Upper lobe of left lung (tissue), 6 donors: ENCODE results near the gene SEMA6A. TPM values are rescaled to one million over a fixed set of nuclear protein-coding genes. Genes with fewer than 3 reads are reported as not detected.

Source experiments
- ATAC-seq, 2 donors: fragments of 200-7000 bp; cut with Tn5 transposase; one replicate each; pipeline ENCODE4 v1.9.1; 2022; ENCODE audit warnings: mild to moderate bottlenecking in 2 of 2, moderate library complexity in 2 of 2; ENCODE audit not compliant: low FRiP score in 2 of 2
- DNase-seq, 2 donors: peaks; one replicate each; pipeline ENCODE4 v3.0.0-alpha.2; 2019 to 2020
- H3K27ac ChIP-seq, 4 donors: fragments of 200-600 bp; sonication (generic); one replicate each; pipeline ENCODE4 v1.5.1; 2016 to 2019
- H3K27me3 ChIP-seq, 4 donors: fragments of 200-600 bp; sonication (generic); one replicate each; pipeline ENCODE4 v1.5.1; 2017 to 2019
- H3K36me3 ChIP-seq, 4 donors: fragments of 200-600 bp; sonication (generic); one replicate each; pipeline ENCODE4 v1.5.1; 2016 to 2019
- H3K4me1 ChIP-seq, 4 donors: fragments of 200-600 bp; sonication (generic); one replicate each; pipeline ENCODE4 v1.5.1; 2018 to 2019
- H3K4me3 ChIP-seq, 4 donors: fragments of 200-600 bp; sonication (generic); one replicate each; pipeline ENCODE4 v1.5.1; 2017 to 2019; ENCODE audit warnings: mild to moderate bottlenecking in 2 of 4, moderate library complexity in 1 of 4
- H3K9me3 ChIP-seq, 4 donors: fragments of 200-600 bp; sonication (generic); one replicate each; pipeline ENCODE4 v1.5.1; 2018 to 2019
- CTCF ChIP-seq, 6 experiments: fragments of 450-650 bp in 4 of 6; fragments of 200-600 bp in 2 of 6; sonication (generic) in 2 of 6; IDR thresholded peaks; one replicate each; pipeline ENCODE4 v1.5.1; 2016 to 2019; ENCODE audit warnings: antibody characterized with exemption in 6 of 6
- EP300 ChIP-seq, 4 donors: sonication (generic); formaldehyde crosslinking; IDR thresholded peaks; one replicate each; pipeline ENCODE4 v1.5.1; 2017; ENCODE audit warnings: antibody characterized with exemption in 4 of 4, control low read depth in 2 of 4
- POLR2A ChIP-seq, 4 donors: fragments of 450-650 bp; IDR thresholded peaks; one replicate each; pipeline ENCODE4 v1.5.1; 2016 to 2017; ENCODE audit warnings: antibody characterized with exemption in 4 of 4, mild to moderate bottlenecking in 2 of 4
- POLR2AphosphoS5 ChIP-seq, 2 donors: sonication (generic); formaldehyde crosslinking; IDR thresholded peaks; one replicate each; pipeline ENCODE4 v1.5.1; 2017; ENCODE audit warnings: antibody characterized with exemption in 2 of 2
- WGBS, 2 donors: methylation state at CpG; one replicate each; pipeline ENCODE4 v1.1.5; 2017 to 2018; 5-methylcytosine and 5-hydroxymethylcytosine counted together
- total RNA-seq, 6 donors: library from RNA; depleted of rRNA in 4 of 6; stranded (reverse); fragments of >200 nt in 4 of 6; gene quantifications; one replicate each; pipeline versions ENCODE4 v1.1.0 to v1.2.1, GENCODE V29; 2016 to 2021
- donor health status: DM: no; HTN: no; CAD: no; lungs with moderate emphysema.
- donor health status: DM: no; HTN: yes; CAD: no; lungs with severe emphysema.

Gene SEMA6A
- total RNA-seq, 6 donors from 2014 or later: 17.1 to 66.5 (median 26.9) TPM

- DNase-seq (no peak), ATAC-seq (no peak)
- H3K4me3 ChIP-seq: no peak overlapping the region
- TF ChIP-seq POLR2A (IDR thresholded peaks at IDR 0.05): no peak
- TF ChIP-seq CTCF (IDR thresholded peaks at IDR 0.05): no peak
- 88% methylated on average over 7 of the region's 7 CpGs for WGBS, 2 donors
- H3K4me1 ChIP-seq: no peaks in the 10 kb centered on the region
- H3K9me3 ChIP-seq: peaks cover 0 to 3% (median 1%) of the 10 kb centered on the region in 4 donors
- no peak overlapping the region for H3K27ac ChIP-seq
- no peaks in the 10 kb centered on the region for H3K27me3 ChIP-seq
- peaks cover 0 to 24% (median 6%) of the 10 kb centered on the region in 4 donors for H3K36me3 ChIP-seq
These were observed 110.4 kb downstream of the SEMA6A start for GRCh38 chr5:116464144-116464708.

- ATAC-seq (no peak), DNase-seq (no peak)
- no peak overlapping the region for H3K27ac ChIP-seq
- peaks cover 0 to 20% (median 3%) of the 10 kb centered on the region in 4 donors for H3K36me3 ChIP-seq
- no peaks in the 10 kb centered on the region for H3K9me3 ChIP-seq
- WGBS, 2 donors: 93 to 100% methylated on average over 1 of the region's 1 CpG
- no peak overlapping the region for H3K4me3 ChIP-seq
- TF ChIP-seq POLR2AphosphoS5 (IDR thresholded peaks at IDR 0.05) (no peak), CTCF (IDR thresholded peaks at IDR 0.05) (no peak), EP300 (IDR thresholded peaks at IDR 0.05) (no peak), POLR2A (IDR thresholded peaks at IDR 0.05) (no peak)
- H3K4me1 ChIP-seq: no peaks in the 10 kb centered on the region
- no peaks in the 10 kb centered on the region for H3K27me3 ChIP-seq
These were observed 112.1 kb downstream of the SEMA6A start for GRCh38 chr5:116462500-116462899.

- no peak for TF ChIP-seq CTCF (IDR thresholded peaks at IDR 0.05)
- TF ChIP-seq EP300 (IDR thresholded peaks at IDR 0.05): no peak
- TF ChIP-seq POLR2A (IDR thresholded peaks at IDR 0.05): no peak
- TF ChIP-seq POLR2AphosphoS5 (IDR thresholded peaks at IDR 0.05): no peak
- Histone ChIP-seq H3K4me1 (peaks cover 4 to 12% (median 8%) of the 10 kb centered on the region in 4 donors), H3K27ac (peak overlapping the region in 1 of 4 donors; percentile 13), H3K9me3 (no peaks in the 10 kb centered on the region), H3K4me3 (no peak overlapping the region), H3K27me3 (no peaks in the 10 kb centered on the region), H3K36me3 (peaks cover 0 to 6% (median 0%) of the 10 kb centered on the region in 4 donors)
- WGBS, 2 donors: 28 to 32% methylated on average over 2 of the region's 2 CpGs
- ATAC-seq (no peak), DNase-seq (no peak)
These were observed 115.3 kb downstream of the SEMA6A start for GRCh38 chr5:116459301-116459700.

- no peaks in the 10 kb centered on the region for H3K36me3 ChIP-seq
- DNase-seq (no peak), ATAC-seq (no peak)
- H3K4me3 ChIP-seq: no peak overlapping the region
- peaks cover 4 to 15% (median 10%) of the 10 kb centered on the region in 4 donors for H3K4me1 ChIP-seq
- TF ChIP-seq POLR2A (IDR thresholded peaks at IDR 0.05): no peak
- TF ChIP-seq CTCF (IDR thresholded peaks at IDR 0.05): no peak
- TF ChIP-seq EP300 (IDR thresholded peaks at IDR 0.05): no peak
- no peak for TF ChIP-seq POLR2AphosphoS5 (IDR thresholded peaks at IDR 0.05)
- H3K27ac ChIP-seq: no peak overlapping the region
- H3K27me3 ChIP-seq: no peaks in the 10 kb centered on the region
- no peaks in the 10 kb centered on the region for H3K9me3 ChIP-seq
- 96 to 97% methylated on average over 4 of the region's 4 CpGs for WGBS, 2 donors
These were observed 117.6 kb downstream of the SEMA6A start for GRCh38 chr5:116457062-116457461.

GRCh38 chr5:116456036-116456435 is 118.6 kb downstream of the SEMA6A start:
- TF ChIP-seq CTCF (IDR thresholded peaks at IDR 0.05) (no peak), EP300 (IDR thresholded peaks at IDR 0.05) (no peak), POLR2A (IDR thresholded peaks at IDR 0.05) (no peak), POLR2AphosphoS5 (IDR thresholded peaks at IDR 0.05) (no peak)
- Histone ChIP-seq H3K9me3 (no peaks in the 10 kb centered on the region), H3K4me1 (peaks cover 4 to 15% (median 10%) of the 10 kb centered on the region in 4 donors), H3K27me3 (no peaks in the 10 kb centered on the region), H3K27ac (no peak overlapping the region), H3K4me3 (no peak overlapping the region), H3K36me3 (no peaks in the 10 kb centered on the region)
- no peak for DNase-seq
- 64 to 77% methylated on average over 1 of the region's 1 CpG for WGBS, 2 donors
- ATAC-seq: no peak
